Stimulated activated naive CD8-positive, alpha-beta T cell treated with anti-CD3 and anti-CD28 coated beads, Interleukin-15, Interleukin-2, amounts not matched to agents 100 ng/mL and 50 ng/mL, for 24 hours (primary cell): ENCODE measurements around the gene BUD13.

Experiments
- H3K27ac Mint-ChIP-seq: one replicate; pipeline ENCODE4 v1.8.0; 2021; ENCODE audit warnings: mild to moderate bottlenecking, mixed read lengths
- H3K27me3 Mint-ChIP-seq: one replicate; pipeline ENCODE4 v1.8.0; 2021; ENCODE audit warnings: mixed read lengths
- H3K36me3 Mint-ChIP-seq: one replicate; pipeline ENCODE4 v1.8.0; 2021; ENCODE audit warnings: low read depth, mixed read lengths
- H3K4me1 Mint-ChIP-seq: one replicate; pipeline ENCODE4 v1.8.0; 2021; ENCODE audit warnings: low read depth, mixed read lengths
- H3K4me3 Mint-ChIP-seq: one replicate; pipeline ENCODE4 v1.8.0; 2021; ENCODE audit warnings: mild to moderate bottlenecking, mixed read lengths
- H3K9me3 Mint-ChIP-seq: one replicate; pipeline ENCODE4 v1.8.0; 2021; ENCODE audit warnings: mixed read lengths

Gene BUD13

GRCh38 chr11:116740741-116741140 is 32.0 kb downstream of the BUD13 start:
- Mint-ChIP-seq H3K9me3 (no peaks in the 10 kb centered on the region), H3K4me3 (no peak overlapping the region), H3K4me1 (no peaks in the 10 kb centered on the region), H3K27me3 (no peaks in the 10 kb centered on the region), H3K27ac (no peak overlapping the region), H3K36me3 (peaks cover 6% of the 10 kb centered on the region)

GRCh38 chr11:116738975-116739374 is 33.8 kb downstream of the BUD13 start:
- Mint-ChIP-seq H3K4me3 (no peak overlapping the region), H3K9me3 (no peaks in the 10 kb centered on the region), H3K27ac (peak overlapping the region; percentile 38), H3K4me1 (peaks cover 2% of the 10 kb centered on the region), H3K36me3 (no peaks in the 10 kb centered on the region), H3K27me3 (no peaks in the 10 kb centered on the region)

- peaks cover 18% of the 10 kb centered on the region for H3K4me1 Mint-ChIP-seq
- H3K36me3 Mint-ChIP-seq: no peaks in the 10 kb centered on the region
- H3K4me3 Mint-ChIP-seq: no peak overlapping the region
- H3K27me3 Mint-ChIP-seq: no peaks in the 10 kb centered on the region
- H3K27ac Mint-ChIP-seq: no peak overlapping the region
- H3K9me3 Mint-ChIP-seq: no peaks in the 10 kb centered on the region
Measured at GRCh38 chr11:116736763-116737162, 36.0 kb downstream of the BUD13 start.

GRCh38 chr11:116733969-116734508 is 38.7 kb downstream of the BUD13 start:
- Mint-ChIP-seq H3K27me3 (no peaks in the 10 kb centered on the region), H3K4me1 (peaks cover 18% of the 10 kb centered on the region), H3K4me3 (no peak overlapping the region), H3K27ac (no peak overlapping the region), H3K36me3 (no peaks in the 10 kb centered on the region), H3K9me3 (no peaks in the 10 kb centered on the region)

GRCh38 chr11:116733043-116733755 is 39.6 kb downstream of the BUD13 start:
- Mint-ChIP-seq H3K4me1 (peaks cover 18% of the 10 kb centered on the region), H3K27ac (peak overlapping the region; percentile 0), H3K9me3 (no peaks in the 10 kb centered on the region), H3K4me3 (peak overlapping the region; percentile 5), H3K27me3 (no peaks in the 10 kb centered on the region), H3K36me3 (no peaks in the 10 kb centered on the region)

GRCh38 chr11:116732271-116733042 is 40.3 kb downstream of the BUD13 start:
- Mint-ChIP-seq H3K36me3 (no peaks in the 10 kb centered on the region), H3K9me3 (no peaks in the 10 kb centered on the region), H3K27me3 (no peaks in the 10 kb centered on the region), H3K4me1 (peaks cover 18% of the 10 kb centered on the region), H3K4me3 (peak overlapping the region; percentile 5), H3K27ac (peak overlapping the region; percentile 0)

GRCh38 chr11:116731821-116732220 is 41.0 kb downstream of the BUD13 start:
- Mint-ChIP-seq H3K27me3 (no peaks in the 10 kb centered on the region), H3K4me1 (peaks cover 18% of the 10 kb centered on the region), H3K36me3 (no peaks in the 10 kb centered on the region), H3K4me3 (no peak overlapping the region), H3K9me3 (no peaks in the 10 kb centered on the region), H3K27ac (no peak overlapping the region)

GRCh38 chr11:116731097-116731761 is 41.6 kb downstream of the BUD13 start:
- Mint-ChIP-seq H3K4me1 (peaks cover 18% of the 10 kb centered on the region), H3K27ac (no peak overlapping the region), H3K4me3 (no peak overlapping the region), H3K36me3 (no peaks in the 10 kb centered on the region), H3K9me3 (no peaks in the 10 kb centered on the region), H3K27me3 (no peaks in the 10 kb centered on the region)

GRCh38 chr11:116730601-116731000 is 42.2 kb downstream of the BUD13 start:
- Mint-ChIP-seq H3K27ac (no peak overlapping the region), H3K9me3 (no peaks in the 10 kb centered on the region), H3K4me1 (peaks cover 18% of the 10 kb centered on the region), H3K4me3 (no peak overlapping the region), H3K27me3 (no peaks in the 10 kb centered on the region), H3K36me3 (no peaks in the 10 kb centered on the region)

GRCh38 chr11:116730241-116730561 is 42.6 kb downstream of the BUD13 start:
- Mint-ChIP-seq H3K27ac (no peak overlapping the region), H3K9me3 (no peaks in the 10 kb centered on the region), H3K4me1 (peaks cover 18% of the 10 kb centered on the region), H3K36me3 (no peaks in the 10 kb centered on the region), H3K4me3 (no peak overlapping the region), H3K27me3 (no peaks in the 10 kb centered on the region)

GRCh38 chr11:116729501-116730240 is 43.1 kb downstream of the BUD13 start:
- H3K4me3 Mint-ChIP-seq: no peak overlapping the region
- no peaks in the 10 kb centered on the region for H3K27me3 Mint-ChIP-seq
- H3K27ac Mint-ChIP-seq: no peak overlapping the region
- H3K36me3 Mint-ChIP-seq: no peaks in the 10 kb centered on the region
- H3K4me1 Mint-ChIP-seq: peaks cover 18% of the 10 kb centered on the region
- H3K9me3 Mint-ChIP-seq: no peaks in the 10 kb centered on the region

- H3K4me3 Mint-ChIP-seq: no peak overlapping the region
- no peaks in the 10 kb centered on the region for H3K9me3 Mint-ChIP-seq
- H3K27me3 Mint-ChIP-seq: no peaks in the 10 kb centered on the region
- peaks cover 6% of the 10 kb centered on the region for H3K4me1 Mint-ChIP-seq
- H3K36me3 Mint-ChIP-seq: no peaks in the 10 kb centered on the region
- H3K27ac Mint-ChIP-seq: no peak overlapping the region
Measured at GRCh38 chr11:116727990-116728389, 44.8 kb downstream of the BUD13 start.

- Mint-ChIP-seq H3K4me3 (no peak overlapping the region), H3K36me3 (no peaks in the 10 kb centered on the region), H3K9me3 (no peaks in the 10 kb centered on the region), H3K4me1 (no peaks in the 10 kb centered on the region), H3K27me3 (no peaks in the 10 kb centered on the region), H3K27ac (no peak overlapping the region)
Measured at GRCh38 chr11:116725434-116726221, 47.2 kb downstream of the BUD13 start.

- Mint-ChIP-seq H3K4me1 (no peaks in the 10 kb centered on the region), H3K27me3 (no peaks in the 10 kb centered on the region), H3K27ac (no peak overlapping the region), H3K36me3 (no peaks in the 10 kb centered on the region), H3K9me3 (no peaks in the 10 kb centered on the region), H3K4me3 (no peak overlapping the region)
Measured at GRCh38 chr11:116724813-116725212, 48.0 kb downstream of the BUD13 start.
